ENCODE data around the gene ABCC4. TPM values are rescaled to one million over a fixed set of nuclear protein-coding genes. Genes with fewer than 3 reads are reported as not detected.

ABCC4 gene
- total and polyA plus RNA-seq, 2 donors (not counting 1 experiment from before 2014, with no cell fraction given), result 1.8 to 7.1 TPM

DNA sequence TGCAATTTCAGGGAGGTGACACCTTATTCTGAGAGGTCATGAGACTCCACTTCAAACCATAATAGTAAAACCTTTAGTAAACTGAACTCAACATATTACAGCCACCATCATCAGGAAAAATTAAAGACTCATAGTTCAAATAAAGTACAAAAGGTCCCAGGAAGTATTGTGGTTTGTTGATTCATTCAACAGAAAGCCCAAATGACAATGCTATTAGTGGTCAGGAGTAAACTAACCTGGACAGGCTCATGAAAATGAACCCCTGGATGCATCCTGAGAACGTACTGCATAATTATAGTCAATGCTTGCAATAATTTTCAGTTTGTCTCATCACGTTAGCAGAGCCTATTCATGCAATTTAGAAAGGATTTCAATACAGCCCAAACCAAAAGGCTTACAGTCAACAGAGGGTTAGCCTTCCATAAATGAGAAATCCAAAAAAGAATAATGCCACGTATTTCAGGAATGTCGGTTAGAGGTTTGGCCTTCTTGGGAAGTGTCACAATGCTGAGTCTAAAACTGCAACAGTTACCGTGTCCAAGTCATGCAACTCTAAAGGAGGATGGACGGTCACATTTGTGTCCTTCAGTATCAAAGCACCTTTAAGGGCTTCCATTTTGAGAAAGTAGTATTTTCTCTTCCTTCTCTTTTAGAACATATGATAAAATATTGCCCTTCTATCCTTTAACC lies 280.8 kb downstream of the ABCC4 start:
- DNase-seq (no peak), ATAC-seq (ENCODE audit: low read depth) (no peak)
- no peak overlapping the region for H3K4me2 ChIP-seq (replicated peaks; ENCODE audit: low read depth, low read length, poor library complexity, severe bottlenecking)
- no peaks in the 10 kb centered on the region for H3K9me3 ChIP-seq (ENCODE audit: control extremely low read depth in 1 of 3, control insufficient read depth in 2 of 3, insufficient read depth in 1 of 3, low read length in 2 of 3)
- no peaks in the 10 kb centered on the region for H3K36me3 ChIP-seq (replicated peaks in 1 of 2; ENCODE audit: control extremely low read depth in 1 of 2, control insufficient read depth in 1 of 2, extremely low read depth in 1 of 2, insufficient read depth in 2 of 2, low read length in 1 of 2)
- Mint-ChIP-seq H3K9me3 (ENCODE audit: insufficient read depth) (no peaks in the 10 kb centered on the region), H3K4me1 (no peaks in the 10 kb centered on the region), H3K27ac (no peak overlapping the region), H3K4me3 (no peak overlapping the region), H3K27me3 (no peaks in the 10 kb centered on the region)
- no peak overlapping the region for H3K9ac ChIP-seq (ENCODE audit: low read length)
- POLR2A ChIA-PET, result no interaction called here
- H3K27ac ChIP-seq (ENCODE audit: low read length in 2 of 2), result no peak overlapping the region
- intact Hi-C loops (cut with micrococcal nuclease), result no loop called here
- no peak for TF ChIP-seq EZH2 (IDR thresholded peaks at IDR 0.05; ENCODE audit: borderline replicate concordance, insufficient read depth, low read depth, low read length, poor library complexity, severe bottlenecking)
- TF ChIP-seq, protein P1, sequence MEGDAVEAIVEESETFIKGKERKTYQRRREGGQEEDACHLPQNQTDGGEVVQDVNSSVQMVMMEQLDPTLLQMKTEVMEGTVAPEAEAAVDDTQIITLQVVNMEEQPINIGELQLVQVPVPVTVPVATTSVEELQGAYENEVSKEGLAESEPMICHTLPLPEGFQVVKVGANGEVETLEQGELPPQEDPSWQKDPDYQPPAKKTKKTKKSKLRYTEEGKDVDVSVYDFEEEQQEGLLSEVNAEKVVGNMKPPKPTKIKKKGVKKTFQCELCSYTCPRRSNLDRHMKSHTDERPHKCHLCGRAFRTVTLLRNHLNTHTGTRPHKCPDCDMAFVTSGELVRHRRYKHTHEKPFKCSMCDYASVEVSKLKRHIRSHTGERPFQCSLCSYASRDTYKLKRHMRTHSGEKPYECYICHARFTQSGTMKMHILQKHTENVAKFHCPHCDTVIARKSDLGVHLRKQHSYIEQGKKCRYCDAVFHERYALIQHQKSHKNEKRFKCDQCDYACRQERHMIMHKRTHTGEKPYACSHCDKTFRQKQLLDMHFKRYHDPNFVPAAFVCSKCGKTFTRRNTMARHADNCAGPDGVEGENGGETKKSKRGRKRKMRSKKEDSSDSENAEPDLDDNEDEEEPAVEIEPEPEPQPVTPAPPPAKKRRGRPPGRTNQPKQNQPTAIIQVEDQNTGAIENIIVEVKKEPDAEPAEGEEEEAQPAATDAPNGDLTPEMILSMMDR (IDR thresholded peaks at IDR 0.05), result no peak
- WGBS (ENCODE audit: insufficient coverage), result 100% methylated on average over 4 of the region's 6 CpGs
- no peaks in the 10 kb centered on the region for H3K79me2 ChIP-seq (ENCODE audit: control insufficient read depth, insufficient read depth, low read length)
- no peaks in the 10 kb centered on the region for H3K4me1 ChIP-seq (ENCODE audit: control insufficient read depth in 2 of 2, insufficient read depth in 2 of 2, low read length in 2 of 2)
- CTCF ChIA-PET, result no interaction called here
- H2AFZ ChIP-seq (ENCODE audit: insufficient read depth, low read depth, low read length, poor library complexity, severe bottlenecking), result no peak overlapping the region
- H3K4me3 ChIP-seq (ENCODE audit: control extremely low read depth in 1 of 5, extremely low read depth in 1 of 5, insufficient read depth in 1 of 5, low read depth in 2 of 5, low read length in 4 of 5), result no peak overlapping the region
- no peaks in the 10 kb centered on the region for H4K20me1 ChIP-seq (ENCODE audit: control insufficient read depth, insufficient read depth, low read length, poor library complexity, severe bottlenecking)
- no peaks in the 10 kb centered on the region for H3K27me3 ChIP-seq (replicated peaks in 1 of 4; ENCODE audit: control extremely low read depth in 1 of 4, control insufficient read depth in 3 of 4, insufficient read depth in 4 of 4, low read length in 3 of 4)

DNA sequence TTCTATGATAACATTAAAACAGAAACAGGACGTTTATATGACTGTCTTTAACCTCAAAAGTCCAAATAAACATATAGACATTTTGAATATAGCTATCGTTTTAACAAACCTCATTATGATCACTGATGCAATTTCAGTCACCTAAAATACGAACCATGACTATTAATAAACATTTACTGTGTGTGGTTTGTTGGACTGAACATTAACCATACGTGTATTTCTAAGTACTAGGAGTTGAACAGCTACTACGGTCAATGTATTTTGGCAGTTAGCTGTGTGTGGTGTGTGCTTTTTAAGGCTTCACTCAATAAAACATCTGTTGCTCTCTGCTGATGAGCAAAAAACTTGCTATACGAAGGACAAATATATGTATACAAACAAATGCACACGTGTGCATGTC lies 281.4 kb downstream of the ABCC4 start:
- ATAC-seq (ENCODE audit: low read depth), result no peak
- Histone ChIP-seq H4K20me1 (ENCODE audit: control insufficient read depth, insufficient read depth, low read length, poor library complexity, severe bottlenecking) (no peaks in the 10 kb centered on the region), H3K4me2 (replicated peaks; ENCODE audit: low read depth, low read length, poor library complexity, severe bottlenecking) (no peak overlapping the region), H3K36me3 (replicated peaks in 1 of 2; ENCODE audit: control extremely low read depth in 1 of 2, control insufficient read depth in 1 of 2, extremely low read depth in 1 of 2, insufficient read depth in 2 of 2, low read length in 1 of 2) (no peaks in the 10 kb centered on the region), H3K4me1 (ENCODE audit: control insufficient read depth in 2 of 2, insufficient read depth in 2 of 2, low read length in 2 of 2) (no peaks in the 10 kb centered on the region), H3K4me3 (ENCODE audit: control extremely low read depth in 1 of 5, extremely low read depth in 1 of 5, insufficient read depth in 1 of 5, low read depth in 2 of 5, low read length in 4 of 5) (no peak overlapping the region), H2AFZ (ENCODE audit: insufficient read depth, low read depth, low read length, poor library complexity, severe bottlenecking) (no peak overlapping the region), H3K79me2 (ENCODE audit: control insufficient read depth, insufficient read depth, low read length) (no peaks in the 10 kb centered on the region), H3K9ac (ENCODE audit: low read length) (no peak overlapping the region), H3K27me3 (replicated peaks in 1 of 4; ENCODE audit: control extremely low read depth in 1 of 4, control insufficient read depth in 3 of 4, insufficient read depth in 4 of 4, low read length in 3 of 4) (no peaks in the 10 kb centered on the region), H3K9me3 (ENCODE audit: control extremely low read depth in 1 of 3, control insufficient read depth in 2 of 3, insufficient read depth in 1 of 3, low read length in 2 of 3) (no peaks in the 10 kb centered on the region), H3K27ac (ENCODE audit: low read length in 2 of 2) (no peak overlapping the region)
- Mint-ChIP-seq H3K9me3 (ENCODE audit: insufficient read depth) (no peaks in the 10 kb centered on the region), H3K4me3 (no peak overlapping the region), H3K4me1 (no peaks in the 10 kb centered on the region), H3K27ac (no peak overlapping the region), H3K27me3 (no peaks in the 10 kb centered on the region)
- TF ChIP-seq EZH2 (IDR thresholded peaks at IDR 0.05; ENCODE audit: borderline replicate concordance, insufficient read depth, low read depth, low read length, poor library complexity, severe bottlenecking), result no peak
- TF ChIP-seq, protein P1 (IDR thresholded peaks at IDR 0.05), result no peak
- ChIA-PET POLR2A (no interaction called here), CTCF (no interaction called here)
- DNase-seq, result no peak
- intact Hi-C loops (cut with micrococcal nuclease), result no loop called here
- WGBS (ENCODE audit: insufficient coverage), result 100% methylated on average over 1 of the region's 7 CpGs
